K562 treated with DMSO at 1 percent for 48 hours (cell line): Measurements from ENCODE around the gene ZDHHC19. TPM values are rescaled to one million over a fixed set of nuclear protein-coding genes. Genes with fewer than 3 reads are reported as not detected.

Experiments used
- total RNA-seq: library from RNA; unstranded; fragments of 300-600 nt; gene quantifications from 2 replicates; pipeline ENCODE4 v1.2.3, GENCODE V29; 2022; ENCODE audit warnings: low replicate concordance; ENCODE audit errors: extremely low read depth

The ZDHHC19 gene, protein sequence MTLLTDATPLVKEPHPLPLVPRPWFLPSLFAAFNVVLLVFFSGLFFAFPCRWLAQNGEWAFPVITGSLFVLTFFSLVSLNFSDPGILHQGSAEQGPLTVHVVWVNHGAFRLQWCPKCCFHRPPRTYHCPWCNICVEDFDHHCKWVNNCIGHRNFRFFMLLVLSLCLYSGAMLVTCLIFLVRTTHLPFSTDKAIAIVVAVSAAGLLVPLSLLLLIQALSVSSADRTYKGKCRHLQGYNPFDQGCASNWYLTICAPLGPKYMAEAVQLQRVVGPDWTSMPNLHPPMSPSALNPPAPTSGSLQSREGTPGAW
- total RNA-seq: not detected in 2 replicates

DNA sequence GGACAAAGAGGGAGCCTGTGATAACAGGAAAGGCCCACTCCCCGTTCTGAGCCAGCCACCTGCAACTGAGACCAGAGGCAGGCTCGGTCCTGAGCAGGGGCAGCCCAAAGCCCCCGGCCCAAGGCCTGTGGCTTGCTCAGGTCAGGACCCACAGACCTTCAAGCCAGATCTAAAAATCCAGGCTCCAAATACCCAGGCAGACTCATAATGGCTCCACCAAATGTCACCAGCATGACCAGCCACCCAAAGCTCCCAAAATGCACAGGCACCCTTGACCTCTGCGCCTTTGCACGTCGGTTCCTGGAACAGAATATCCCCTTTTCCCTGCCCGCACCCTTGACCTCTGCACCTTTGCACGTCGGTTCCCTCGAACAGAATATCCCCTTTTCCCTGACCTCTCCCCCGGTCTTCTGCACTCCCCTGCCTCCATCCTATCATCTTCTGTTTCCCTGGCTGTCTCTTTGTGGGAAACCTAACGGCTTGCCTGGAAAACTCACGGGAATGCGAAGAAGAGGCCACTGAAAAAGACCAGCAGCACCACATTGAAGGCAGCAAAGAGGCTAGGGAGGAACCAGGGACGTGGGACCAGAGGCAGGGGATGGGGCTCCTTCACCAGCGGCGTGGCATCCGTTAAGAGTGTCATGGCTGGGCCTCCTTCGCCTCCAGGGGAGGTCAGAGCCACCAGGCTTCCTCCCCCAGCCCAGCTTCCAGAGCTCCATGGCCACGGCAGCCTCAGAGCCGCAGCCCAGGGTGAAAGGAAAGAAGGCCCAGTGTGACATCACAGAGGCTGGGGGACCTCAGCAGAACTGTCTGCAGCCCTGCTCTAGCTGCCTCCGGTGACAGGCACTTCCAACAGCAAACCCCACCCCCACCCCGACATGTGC lies at the start of gene ZDHHC19:
Gene ZDHHC19 (minus strand): TSS at position 728 of the 884 bp plus-strand sequence. CDS start 85 bp downstream, at position 643.

DNA sequence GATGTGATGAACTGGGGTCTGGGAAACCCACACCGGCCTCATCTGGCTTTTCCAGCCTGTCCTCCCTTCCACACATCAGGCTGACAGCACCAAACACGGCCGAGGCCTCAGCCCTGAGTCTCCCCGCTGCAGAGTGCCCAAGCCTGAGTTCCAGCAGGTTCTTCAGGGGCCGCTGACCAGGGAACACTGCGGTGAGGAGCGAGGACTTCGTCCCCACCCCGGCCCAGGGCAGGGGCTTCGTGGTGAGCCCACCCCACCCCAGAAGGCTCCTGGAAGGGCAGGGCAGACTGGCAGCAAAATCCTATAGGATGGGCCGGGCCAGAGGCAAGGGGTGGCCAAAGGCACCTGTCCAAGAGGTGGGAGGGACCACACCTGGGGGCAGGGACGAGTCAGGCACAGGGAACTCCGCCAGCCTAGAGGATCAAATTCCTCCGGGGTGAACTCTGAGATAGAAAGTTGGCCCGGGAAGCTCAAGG lies 4.9 kb upstream of the ZDHHC19 start, which contains the start of gene SLC51A:
Gene SLC51A (plus strand): TSS at position 446 of the 476 bp plus-strand sequence. CDS start 179 bp downstream, outside the sequence.

Other genes with a start within 250 kb of the ZDHHC19 start
- gene TFRC, start 129.3 kb downstream of the ZDHHC19 start, total RNA-seq: not detected in 2 replicates
- gene SLC51A, start 5.1 kb upstream of the ZDHHC19 start, total RNA-seq: not detected in 2 replicates
- gene PCYT1A, start 76.3 kb upstream of the ZDHHC19 start, total RNA-seq: not detected in 2 replicates
- gene DYNLT2B, start 106.8 kb upstream of the ZDHHC19 start, total RNA-seq: not detected in 2 replicates
- not detected in 2 replicates for gene TM4SF19, start 127.0 kb upstream of the ZDHHC19 start, total RNA-seq
- gene UBXN7, start 221.0 kb upstream of the ZDHHC19 start, total RNA-seq: not detected in 2 replicates